Caco-2 (cell line): Measurements from ENCODE around the gene PRDM15. TPM values are rescaled to one million over a fixed set of nuclear protein-coding genes. Genes with fewer than 3 reads are reported as not detected.

ENCODE experiments used
- BruUV-seq: library from RNA; stranded (reverse); fragments of 400-500 nt; replicated peaks from 2 replicates; lab custom pipeline; 2021; lab: Mats Ljungman, UMichigan
- CTCF ChIA-PET: fragments of 300-600 bp; sonication (Branson Sonifier 250); formaldehyde crosslinking; loops from one replicate; lab custom pipeline; 2022; ENCODE audit warnings: antibody characterized with exemption; lab: Charles Lee
- POLR2A ChIA-PET: fragments of 300-600 bp; sonication (Branson Sonifier 250); formaldehyde crosslinking; loops from one replicate; lab custom pipeline; 2022; ENCODE audit warnings: antibody characterized with exemption; lab: Charles Lee
- DNase-seq, 2 experiments: peaks; one replicate each; pipeline versions ENCODE4 v3.0.0 to v3.0.0-alpha.2; 2020 to 2022
- H3K27me3 ChIP-seq: replicated peaks from 2 replicates; pipeline ENCODE4 v1.6.0; 2011; ENCODE audit warnings: low read length; ENCODE audit not compliant: control insufficient read depth, insufficient read depth
- H3K36me3 ChIP-seq: 2 replicates; pipeline ENCODE4 v1.5.1; 2011; ENCODE audit warnings: low read length; ENCODE audit not compliant: control insufficient read depth, insufficient read depth
- H3K4me1 ChIP-seq: fragments of 250-450 bp; sonication (Bioruptor Pico); 2 replicates; pipeline ENCODE4 v1.5.1; 2020; ENCODE audit warnings: mild to moderate bottlenecking
- H3K4me3 ChIP-seq: 2 replicates; pipeline ENCODE4 v1.5.1; 2011; ENCODE audit warnings: low read depth, mild to moderate bottlenecking, control low read depth, low read length
- H3K9me3 ChIP-seq: fragments of 250-450 bp; sonication (Bioruptor Pico); 2 replicates; pipeline ENCODE4 v1.5.1; 2020; ENCODE audit warnings: mild to moderate bottlenecking, moderate library complexity
- H3K27ac Mint-ChIP-seq: one replicate; pipeline ENCODE4 v1.8.0; 2022; ENCODE audit warnings: mixed read lengths; ENCODE audit not compliant: unreplicated experiment
- H3K27me3 Mint-ChIP-seq: one replicate; pipeline ENCODE4 v1.8.0; 2022; ENCODE audit warnings: mixed read lengths; ENCODE audit not compliant: insufficient read depth, unreplicated experiment
- H3K36me3 Mint-ChIP-seq: one replicate; pipeline ENCODE4 v1.8.0; 2022; ENCODE audit warnings: mild to moderate bottlenecking, mixed read lengths; ENCODE audit not compliant: insufficient read depth, unreplicated experiment
- H3K4me1 Mint-ChIP-seq: one replicate; pipeline ENCODE4 v1.8.0; 2022; ENCODE audit warnings: low read depth, mixed read lengths; ENCODE audit not compliant: unreplicated experiment
- H3K4me3 Mint-ChIP-seq: one replicate; pipeline ENCODE4 v1.8.0; 2022; ENCODE audit warnings: mild to moderate bottlenecking, moderate library complexity, mixed read lengths; ENCODE audit not compliant: unreplicated experiment
- H3K9me3 Mint-ChIP-seq: one replicate; pipeline ENCODE4 v1.8.0; 2022; ENCODE audit warnings: mixed read lengths; ENCODE audit not compliant: unreplicated experiment
- CTCF ChIP-seq, 2 experiments: fragments of 200-600 bp in 1 of 2; IDR thresholded peaks; 1 replicate in 1 of 2; 2 replicates in 1 of 2; pipeline versions ENCODE4 v1.5.1 to v1.8.0; 2011 to 2022; ENCODE audit warnings: antibody characterized with exemption in 1 of 2, control low read depth in 1 of 2, inconsistent platforms in 1 of 2, low read depth in 1 of 2, low read length in 1 of 2, mild to moderate bottlenecking in 1 of 2, moderate library complexity in 1 of 2; ENCODE audit not compliant: insufficient read depth in 1 of 2, severe bottlenecking in 1 of 2, unreplicated experiment in 1 of 2
- intact Hi-C: fragments of 100-400 bp; cut with micrococcal nuclease; formaldehyde crosslinking; loops from one replicate; pipeline ENCODE4 v1.10.0; 2022; ENCODE audit not compliant: unreplicated experiment
- total RNA-seq: library from RNA; stranded (reverse); gene quantifications from 2 replicates; pipeline ENCODE4 v1.2.3, GENCODE V29; 2022

PRDM15 gene
- total RNA-seq, 1 experiment from 2014 or later, result 5.6 TPM

- intact Hi-C loops, result no loop called here
- DNase-seq, result no peak
- no TSS peak for BruUV-seq
- Histone ChIP-seq H3K9me3 (no peaks in the 10 kb centered on the region), H3K27me3 (no peaks in the 10 kb centered on the region), H3K4me3 (no peak overlapping the region), H3K4me1 (peaks cover 40% of the 10 kb centered on the region), H3K36me3 (no peaks in the 10 kb centered on the region; the same call in 1 of the 2 replicates)
- CTCF ChIA-PET, result no interaction called here
- Mint-ChIP-seq H3K4me1 (peaks cover 32% of the 10 kb centered on the region), H3K4me3 (no peak overlapping the region), H3K27ac (no peak overlapping the region), H3K27me3 (no peaks in the 10 kb centered on the region), H3K9me3 (no peaks in the 10 kb centered on the region), H3K36me3 (peaks cover 51% of the 10 kb centered on the region)
- TF ChIP-seq CTCF (IDR thresholded peaks at IDR 0.05; ENCODE audit: insufficient read depth in 1 of 2, low read depth in 1 of 2, low read length in 1 of 2, severe bottlenecking in 1 of 2, unreplicated experiment in 1 of 2), result no peak
- POLR2A ChIA-PET, result no interaction called here
Measured at GRCh38 chr21:41760411-41760810, 118.7 kb downstream of the PRDM15 start.

GRCh38 chr21:41759926-41760325 is 119.2 kb downstream of the PRDM15 start:
- H3K27me3 ChIP-seq, result no peaks in the 10 kb centered on the region
- CTCF ChIA-PET, result no interaction called here
- Mint-ChIP-seq H3K27me3 (no peaks in the 10 kb centered on the region), H3K9me3 (no peaks in the 10 kb centered on the region), H3K36me3 (peaks cover 53% of the 10 kb centered on the region), H3K4me1 (peaks cover 35% of the 10 kb centered on the region), H3K4me3 (no peak overlapping the region), H3K27ac (no peak overlapping the region)
- TF ChIP-seq CTCF (IDR thresholded peaks at IDR 0.05; ENCODE audit: insufficient read depth in 1 of 2, low read depth in 1 of 2, low read length in 1 of 2, severe bottlenecking in 1 of 2, unreplicated experiment in 1 of 2), result no peak
- H3K4me1 ChIP-seq, result peaks cover 37% of the 10 kb centered on the region
- intact Hi-C loops, result no loop called here
- no peaks in the 10 kb centered on the region for H3K9me3 ChIP-seq
- H3K4me3 ChIP-seq, result no peak overlapping the region
- POLR2A ChIA-PET, result no interaction called here
- no peaks in the 10 kb centered on the region; the same call in 1 of the 2 replicates for H3K36me3 ChIP-seq
- BruUV-seq, result no TSS peak
- no peak for DNase-seq

GRCh38 chr21:41759214-41759840 is 119.8 kb downstream of the PRDM15 start:
- DNase-seq, result no peak
- H3K27ac Mint-ChIP-seq, result no peak overlapping the region
- TF ChIP-seq CTCF (IDR thresholded peaks at IDR 0.05; ENCODE audit: insufficient read depth in 1 of 2, low read depth in 1 of 2, low read length in 1 of 2, severe bottlenecking in 1 of 2, unreplicated experiment in 1 of 2), result no peak
- no TSS peak for BruUV-seq
- peaks cover 30% of the 10 kb centered on the region for H3K4me1 Mint-ChIP-seq
- intact Hi-C loops, result no loop called here
- H3K4me1 ChIP-seq, result peaks cover 37% of the 10 kb centered on the region
- H3K9me3 Mint-ChIP-seq, result no peaks in the 10 kb centered on the region
- H3K27me3 ChIP-seq, result no peaks in the 10 kb centered on the region
- peaks cover 55% of the 10 kb centered on the region for H3K36me3 Mint-ChIP-seq
- CTCF ChIA-PET, result interaction anchor here (1.0 kb wide), 1 partner anchor 147 kb away, joined by 3 read pairs; no protein-coding TSS in a partner anchor
- no peaks in the 10 kb centered on the region for H3K27me3 Mint-ChIP-seq
- no peaks in the 10 kb centered on the region; the same call in 1 of the 2 replicates for H3K36me3 ChIP-seq
- POLR2A ChIA-PET, result no interaction called here
- H3K4me3 Mint-ChIP-seq, result no peak overlapping the region
- no peaks in the 10 kb centered on the region for H3K9me3 ChIP-seq
- H3K4me3 ChIP-seq, result no peak overlapping the region
